GM19043 (cell line): ENCODE results near the gene SAMD8.
"Not testable (repeated sequence)": the region's sequence is repeated elsewhere in the genome, so short reads cannot be mapped to it uniquely, and the experiment has no call there.

ENCODE experiments used
- ATAC-seq: cut with Tn5 transposase; IDR thresholded peaks from one replicate; pipeline ENCODE4 v1.9.1; 2021; ENCODE audit warnings: low read depth; ENCODE audit not compliant: unreplicated experiment

Gene SAMD8

GRCh38 chr10:75106891-75107290 is 4.6 kb upstream of the SAMD8 start:
- ATAC-seq = not testable (repeated sequence)

- no peak for ATAC-seq
Observed at GRCh38 chr10:75107756-75108683, 3.4 kb upstream of the SAMD8 start.

GRCh38 chr10:75108684-75109458 is 2.6 kb upstream of the SAMD8 start:
- no peak for ATAC-seq

- no peak for ATAC-seq
Observed at GRCh38 chr10:75109459-75109778, 2.0 kb upstream of the SAMD8 start.

GRCh38 chr10:75110006-75110632 is 1.3 kb upstream of the SAMD8 start:
- ATAC-seq = no peak

- ATAC-seq = peak; percentile 23
Observed at GRCh38 chr10:75111907-75112679, 637 bp downstream of the SAMD8 start.

GRCh38 chr10:75115137-75115536 is 3.7 kb downstream of the SAMD8 start:
- ATAC-seq = no peak

GRCh38 chr10:75116941-75117775 is 5.7 kb downstream of the SAMD8 start:
- ATAC-seq = not testable (repeated sequence)

- no peak for ATAC-seq
Observed at GRCh38 chr10:75117995-75118394, 6.5 kb downstream of the SAMD8 start.

- ATAC-seq = not testable (repeated sequence)
Observed at GRCh38 chr10:75119444-75120066, 8.1 kb downstream of the SAMD8 start.

GRCh38 chr10:75121322-75121721 is 9.9 kb downstream of the SAMD8 start:
- no peak for ATAC-seq

- ATAC-seq = no peak
Observed at GRCh38 chr10:75122505-75122904, 11.0 kb downstream of the SAMD8 start.

- no peak for ATAC-seq
Observed at GRCh38 chr10:75123088-75123682, 11.7 kb downstream of the SAMD8 start.

- ATAC-seq = no peak
Observed at GRCh38 chr10:75126277-75126676, 14.8 kb downstream of the SAMD8 start.

- no peak for ATAC-seq
Observed at GRCh38 chr10:75127471-75127870, 16.0 kb downstream of the SAMD8 start.

GRCh38 chr10:75128985-75129384 is 17.5 kb downstream of the SAMD8 start:
- not testable (repeated sequence) for ATAC-seq

- no peak for ATAC-seq
Observed at GRCh38 chr10:75129537-75129936, 18.1 kb downstream of the SAMD8 start.

- not testable (repeated sequence) for ATAC-seq
Observed at GRCh38 chr10:75133701-75134100, 22.2 kb downstream of the SAMD8 start.

GRCh38 chr10:75136346-75136745 is 24.9 kb downstream of the SAMD8 start:
- ATAC-seq = no peak
